Measurements from ENCODE around the gene MAPKAP1. TPM values are rescaled to one million over a fixed set of nuclear protein-coding genes. Genes with fewer than 3 reads are reported as not detected.

MAPKAP1 gene
- total and polyA plus RNA-seq, 2 experiments from 2014 or later = 68.5 to 74.5 TPM

- H3K9me2 ChIP-seq (ENCODE audit: insufficient read depth) = no peaks in the 10 kb centered on the region
- H3K36me3 ChIP-seq (ENCODE audit: low read depth) = no peaks in the 10 kb centered on the region
- H3K27ac ChIP-seq = no peak overlapping the region
- no peak for TF ChIP-seq EZH2 (IDR thresholded peaks at IDR 0.05; ENCODE audit: insufficient read depth, poor library complexity, severe bottlenecking)
- H3K9me3 ChIP-seq (ENCODE audit: low read depth) = no peaks in the 10 kb centered on the region
- H3F3A ChIP-seq (ENCODE audit: insufficient read depth) = peaks cover 17% of the 10 kb centered on the region
- no peak overlapping the region for H3K4me3 ChIP-seq
- 79 to 87% methylated on average over 3 of the region's 3 CpGs for WGBS, 2 experiments (ENCODE audit: low coverage in 1 of 2, low lambda C conversion rate in 2 of 2, missing lambda C conversion rate in 2 of 2)
- peaks cover 26% of the 10 kb centered on the region; the same call in 1 of the 2 replicates for H3K79me2 ChIP-seq (ENCODE audit: insufficient read depth)
- H2AFZ ChIP-seq = no peak overlapping the region
- no peak overlapping the region for H3K4me2 ChIP-seq (ENCODE audit: unreplicated experiment)
- no peaks in the 10 kb centered on the region for H4K20me1 ChIP-seq (ENCODE audit: insufficient read depth)
- peak; percentile 63 for DNase-seq
- no peak overlapping the region for H3K9ac ChIP-seq
- H3K27me3 ChIP-seq (replicated peaks; ENCODE audit: insufficient read depth) = no peaks in the 10 kb centered on the region
- in situ Hi-C loops (cut with MboI) = no loop called here
- peaks cover 51% of the 10 kb centered on the region for H3K4me1 ChIP-seq (ENCODE audit: insufficient read depth)
Measured at GRCh38 chr9:125540497-125540896, 166.5 kb downstream of the MAPKAP1 start.

DNA sequence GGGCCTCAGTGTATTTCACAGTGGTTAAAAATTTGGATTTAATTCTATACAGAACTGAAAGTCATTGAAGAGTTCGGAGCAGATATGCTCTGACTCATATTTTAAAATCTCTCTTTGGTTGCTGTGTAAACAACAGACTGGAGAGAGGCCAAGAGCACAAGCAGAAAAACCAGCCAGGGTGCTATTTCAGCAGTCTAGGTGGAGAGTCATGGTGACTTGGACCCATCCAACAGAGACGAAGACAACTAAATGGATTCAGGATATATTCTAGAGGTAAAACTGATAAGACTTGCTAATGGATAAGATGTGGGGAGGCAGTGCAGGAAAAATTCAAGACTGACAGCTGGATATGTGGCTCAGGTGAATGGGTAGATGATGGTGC lies 168.9 kb downstream of the MAPKAP1 start:
- Histone ChIP-seq H3K27me3 (replicated peaks; ENCODE audit: insufficient read depth) (no peaks in the 10 kb centered on the region), H3K4me3 (0 out of 2 replicates have a peak overlapping the region, but pooled peaks have one; percentile 42), H3K4me2 (ENCODE audit: unreplicated experiment) (peak overlapping the region; percentile 70), H2AFZ (no peak overlapping the region), H3K36me3 (ENCODE audit: low read depth) (no peaks in the 10 kb centered on the region), H3K9me2 (ENCODE audit: insufficient read depth) (no peaks in the 10 kb centered on the region), H4K20me1 (ENCODE audit: insufficient read depth) (no peaks in the 10 kb centered on the region), H3K4me1 (ENCODE audit: insufficient read depth) (peaks cover 38% of the 10 kb centered on the region), H3K27ac (peak overlapping the region; percentile 68), H3K9ac (peak overlapping the region; percentile 48; the same call in 1 of the 2 replicates), H3F3A (ENCODE audit: insufficient read depth) (peaks cover 4% of the 10 kb centered on the region; the same call in 1 of the 2 replicates), H3K9me3 (ENCODE audit: low read depth) (no peaks in the 10 kb centered on the region), H3K79me2 (ENCODE audit: insufficient read depth) (peaks cover 27% of the 10 kb centered on the region; the same call in 1 of the 2 replicates)
- in situ Hi-C loops (cut with MboI) = no loop called here
- no peak for TF ChIP-seq EZH2 (IDR thresholded peaks at IDR 0.05; ENCODE audit: insufficient read depth, poor library complexity, severe bottlenecking)
- no peak for TF ChIP-seq EZH2phosphoT487 (IDR thresholded peaks at IDR 0.05; ENCODE audit: insufficient read depth, low read depth)
- 0% methylated on average over 2 of the region's 2 CpGs for WGBS, 2 experiments (ENCODE audit: low coverage in 1 of 2, low lambda C conversion rate in 2 of 2, missing lambda C conversion rate in 2 of 2)
- peak; percentile 96 for DNase-seq

GRCh38 chr9:125537442-125538091 lies 169.4 kb downstream of the MAPKAP1 start:
- Histone ChIP-seq H3K9ac (peak overlapping the region; percentile 48; the same call in 1 of the 2 replicates), H3K4me2 (ENCODE audit: unreplicated experiment) (peak overlapping the region; percentile 70), H3K27ac (peak overlapping the region; percentile 68), H3K4me3 (0 out of 2 replicates have a peak overlapping the region, but pooled peaks have one; percentile 42), H3F3A (ENCODE audit: insufficient read depth) (peaks cover 4% of the 10 kb centered on the region; the same call in 1 of the 2 replicates), H3K79me2 (ENCODE audit: insufficient read depth) (peaks cover 23% of the 10 kb centered on the region; the same call in 1 of the 2 replicates), H3K27me3 (replicated peaks; ENCODE audit: insufficient read depth) (no peaks in the 10 kb centered on the region), H3K9me2 (ENCODE audit: insufficient read depth) (no peaks in the 10 kb centered on the region), H3K9me3 (ENCODE audit: low read depth) (no peaks in the 10 kb centered on the region), H4K20me1 (ENCODE audit: insufficient read depth) (no peaks in the 10 kb centered on the region), H2AFZ (no peak overlapping the region), H3K36me3 (ENCODE audit: low read depth) (no peaks in the 10 kb centered on the region), H3K4me1 (ENCODE audit: insufficient read depth) (peaks cover 40% of the 10 kb centered on the region)
- WGBS, 2 experiments (ENCODE audit: low coverage in 1 of 2, low lambda C conversion rate in 2 of 2, missing lambda C conversion rate in 2 of 2) = 94 to 95% methylated on average over 2 of the region's 2 CpGs
- TF ChIP-seq EZH2 (IDR thresholded peaks at IDR 0.05; ENCODE audit: insufficient read depth, poor library complexity, severe bottlenecking) (no peak), EZH2phosphoT487 (IDR thresholded peaks at IDR 0.05; ENCODE audit: insufficient read depth, low read depth) (no peak)
- in situ Hi-C loops (cut with MboI) = no loop called here
- no peak for DNase-seq

- no peaks in the 10 kb centered on the region for H3K36me3 ChIP-seq (ENCODE audit: low read depth)
- no peaks in the 10 kb centered on the region for H3K9me3 ChIP-seq (ENCODE audit: low read depth)
- H3K9me2 ChIP-seq (ENCODE audit: insufficient read depth) = no peaks in the 10 kb centered on the region
- peaks cover 23% of the 10 kb centered on the region; the same call in 1 of the 2 replicates for H3K79me2 ChIP-seq (ENCODE audit: insufficient read depth)
- peaks cover 4% of the 10 kb centered on the region; the same call in 1 of the 2 replicates for H3F3A ChIP-seq (ENCODE audit: insufficient read depth)
- H3K4me1 ChIP-seq (ENCODE audit: insufficient read depth) = peaks cover 45% of the 10 kb centered on the region
- TF ChIP-seq EZH2 (IDR thresholded peaks at IDR 0.05; ENCODE audit: insufficient read depth, poor library complexity, severe bottlenecking) (no peak), EZH2phosphoT487 (IDR thresholded peaks at IDR 0.05; ENCODE audit: insufficient read depth, low read depth) (no peak)
- H2AFZ ChIP-seq = no peak overlapping the region
- H3K9ac ChIP-seq = no peak overlapping the region
- H4K20me1 ChIP-seq (ENCODE audit: insufficient read depth) = no peaks in the 10 kb centered on the region
- peak; percentile 38 for DNase-seq
- in situ Hi-C loops (cut with MboI) = no loop called here
- no peak overlapping the region for H3K4me3 ChIP-seq
- peak overlapping the region; percentile 43 for H3K4me2 ChIP-seq (ENCODE audit: unreplicated experiment)
- no peaks in the 10 kb centered on the region for H3K27me3 ChIP-seq (replicated peaks; ENCODE audit: insufficient read depth)
- WGBS, 2 experiments (ENCODE audit: low coverage in 1 of 2, low lambda C conversion rate in 2 of 2, missing lambda C conversion rate in 2 of 2) = 0 to 22% methylated on average over 1 of the region's 1 CpG
- H3K27ac ChIP-seq = no peak overlapping the region
Measured at GRCh38 chr9:125536776-125537175, 170.2 kb downstream of the MAPKAP1 start.

All from GM23248 (cell line).